ENCODE data around the gene LCP2.

DNA sequence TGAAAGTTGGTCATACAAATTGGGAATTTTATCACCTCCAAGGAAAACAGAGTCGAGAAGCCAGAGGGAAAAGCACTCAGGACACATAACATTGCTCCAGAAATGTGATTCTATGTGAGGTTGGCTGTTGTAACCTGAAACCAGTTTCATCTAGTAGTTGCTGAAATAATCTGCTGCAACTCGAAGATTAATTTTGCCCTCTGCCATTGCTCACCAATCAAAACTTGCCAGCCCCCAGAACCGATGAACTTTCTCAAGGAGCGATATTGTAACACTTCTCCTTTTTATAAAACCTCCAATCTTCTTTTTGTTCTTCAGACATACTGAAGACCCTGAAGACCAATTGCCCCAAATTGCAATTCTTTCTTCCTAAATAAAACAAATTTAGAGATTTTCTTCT, 33.7 kb downstream of the LCP2 start:
- TF ChIP-seq CTCF (IDR thresholded peaks at IDR 0.05), result no peak
- no peak for TF ChIP-seq POLR2A (IDR thresholded peaks at IDR 0.05)
